Kidney (tissue), 14 donors: ENCODE measurements around the gene IPO11. TPM values are rescaled to one million over a fixed set of nuclear protein-coding genes. Genes with fewer than 3 reads are reported as not detected.
"Not testable (repeated sequence)": the region's sequence is repeated elsewhere in the genome, so short reads cannot be mapped to it uniquely, and the experiment has no call there.

Source experiments
- DNase-seq, 5 donors: peaks; one replicate each; pipeline ENCODE4 v3.0.0-alpha.2; 2013 to 2020
- FAIRE-seq: peaks from 2 replicates; lab custom pipeline; 2012; peaks lifted over from hg19 to GRCh38; lab: Jason Lieb, UNC
- H3K27ac ChIP-seq, 2 donors: one replicate each; pipeline ENCODE4 v1.7.0; 2013; ENCODE audit warnings: low read depth in 2 of 2, low read length in 2 of 2, inconsistent platforms in 1 of 2
- H3K27me3 ChIP-seq: one replicate; pipeline ENCODE4 v1.7.1; 2013; ENCODE audit warnings: low read length, inconsistent platforms; ENCODE audit not compliant: control insufficient read depth, insufficient read depth
- H3K36me3 ChIP-seq, 3 donors: one replicate each; pipeline versions ENCODE4 v1.7.0 to v1.7.1; 2013; ENCODE audit warnings: low read length in 3 of 3, control low read depth in 1 of 3, inconsistent platforms in 1 of 3; ENCODE audit not compliant: insufficient read depth in 3 of 3, control insufficient read depth in 2 of 3
- H3K4me1 ChIP-seq, 3 donors: one replicate each; pipeline versions ENCODE4 v1.7.0 to v1.7.1; 2013; ENCODE audit warnings: low read length in 3 of 3, inconsistent platforms in 1 of 3, low read depth in 1 of 3; ENCODE audit not compliant: control insufficient read depth in 2 of 3, insufficient read depth in 2 of 3
- H3K4me3 ChIP-seq, 3 donors: one replicate each; pipeline versions ENCODE4 v1.7.0 to v1.8.1; 2013; ENCODE audit warnings: low read length in 3 of 3, control low read depth in 1 of 3, inconsistent platforms in 1 of 3
- H3K9ac ChIP-seq, 3 donors: one replicate each; pipeline versions ENCODE4 v1.7.0 to v1.7.1; 2013; ENCODE audit warnings: low read length in 3 of 3, control low read depth in 1 of 3, inconsistent platforms in 1 of 3
- H3K9me3 ChIP-seq, 3 donors: one replicate each; pipeline versions ENCODE4 v1.7.0 to v1.7.1; 2013; ENCODE audit warnings: low read length in 3 of 3, control low read depth in 1 of 3, inconsistent platforms in 1 of 3; ENCODE audit not compliant: control insufficient read depth in 2 of 3, insufficient read depth in 1 of 3
- intact Hi-C: fragments of 100-400 bp; cut with DNase I; formaldehyde crosslinking; loops from one replicate; pipeline ENCODE4 v1.11.1; 2022
- polyA plus RNA-seq: library from polyadenylated mRNA; stranded (reverse); fragments of 350-450 nt; fragmentation: Illumina TruSeq; extraction: RNeasy Lipid Tissue Mini Kit (QIAGEN cat#74804); gene quantifications from one replicate; pipeline ENCODE4 v1.2.3, GENCODE V29; 2014; ENCODE audit warnings: low read depth, low replicate concordance; ENCODE audit not compliant: insufficient read depth
- total RNA-seq: library from RNA; stranded (reverse); fragmentation: NEBNext Ultra II Directional; extraction: Animal tissue kit (Norgen Biotek cat#: 25700); gene quantifications from one replicate; pipeline ENCODE4 v1.2.1, GENCODE V29; 2021
- TF ChIP-seq, protein P1 (sequence below): IDR thresholded peaks from 3 replicates; pipeline ENCODE4 v1.5.1; 2012; ENCODE audit warnings: mild to moderate bottlenecking, moderate library complexity, borderline replicate concordance; ENCODE audit not compliant: insufficient read depth; ENCODE audit errors: extremely low read depth
- donor health status: control.
- donor health status: control.
- donor health status: control.
- donor health status: control.
- donor health status: control.
- donor health status: DM: yes; HTN: yes; CAD: no.
- donor health status: Normal renal cell carcinoma (clear cell type).

The IPO11 gene
- total and polyA plus RNA-seq, 2 donors from 2014 or later = 18.5 to 36.1 TPM

- TF ChIP-seq, protein P1, sequence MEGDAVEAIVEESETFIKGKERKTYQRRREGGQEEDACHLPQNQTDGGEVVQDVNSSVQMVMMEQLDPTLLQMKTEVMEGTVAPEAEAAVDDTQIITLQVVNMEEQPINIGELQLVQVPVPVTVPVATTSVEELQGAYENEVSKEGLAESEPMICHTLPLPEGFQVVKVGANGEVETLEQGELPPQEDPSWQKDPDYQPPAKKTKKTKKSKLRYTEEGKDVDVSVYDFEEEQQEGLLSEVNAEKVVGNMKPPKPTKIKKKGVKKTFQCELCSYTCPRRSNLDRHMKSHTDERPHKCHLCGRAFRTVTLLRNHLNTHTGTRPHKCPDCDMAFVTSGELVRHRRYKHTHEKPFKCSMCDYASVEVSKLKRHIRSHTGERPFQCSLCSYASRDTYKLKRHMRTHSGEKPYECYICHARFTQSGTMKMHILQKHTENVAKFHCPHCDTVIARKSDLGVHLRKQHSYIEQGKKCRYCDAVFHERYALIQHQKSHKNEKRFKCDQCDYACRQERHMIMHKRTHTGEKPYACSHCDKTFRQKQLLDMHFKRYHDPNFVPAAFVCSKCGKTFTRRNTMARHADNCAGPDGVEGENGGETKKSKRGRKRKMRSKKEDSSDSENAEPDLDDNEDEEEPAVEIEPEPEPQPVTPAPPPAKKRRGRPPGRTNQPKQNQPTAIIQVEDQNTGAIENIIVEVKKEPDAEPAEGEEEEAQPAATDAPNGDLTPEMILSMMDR = no peak
- intact Hi-C loops = no loop called here
- DNase-seq = no peak
- H3K9ac ChIP-seq = no peak overlapping the region
- no peaks in the 10 kb centered on the region for H3K9me3 ChIP-seq
- no peaks in the 10 kb centered on the region for H3K4me1 ChIP-seq
- FAIRE-seq = no peak
- no peak overlapping the region for H3K27ac ChIP-seq
- no peaks in the 10 kb centered on the region for H3K36me3 ChIP-seq
- H3K4me3 ChIP-seq = no peak overlapping the region
- H3K27me3 ChIP-seq = no peaks in the 10 kb centered on the region
Observed at GRCh38 chr5:62653864-62654575, 241.5 kb downstream of the IPO11 start.

DNA sequence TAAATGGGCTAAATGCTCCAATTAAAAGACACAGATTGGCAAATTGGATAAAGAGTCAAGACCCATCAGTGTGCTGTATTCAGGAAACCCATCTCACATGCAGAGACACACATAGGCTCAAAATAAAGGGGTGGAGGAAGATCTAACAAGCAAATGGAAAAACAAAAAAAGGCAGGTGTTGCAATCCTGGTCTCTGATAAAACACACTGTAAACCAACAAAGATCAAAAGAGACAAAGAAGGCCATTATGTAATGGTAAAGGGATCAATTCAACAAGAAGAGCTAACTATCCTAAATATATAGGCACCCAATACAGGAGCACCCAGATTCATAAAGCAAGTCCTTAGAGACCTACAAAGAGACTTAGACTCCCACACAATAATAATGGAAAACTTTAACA lies 245.2 kb downstream of the IPO11 start:
- DNase-seq, H3K27ac ChIP-seq, H3K36me3 ChIP-seq, H3K9ac ChIP-seq, H3K9me3 ChIP-seq, H3K27me3 ChIP-seq, FAIRE-seq, H3K4me1 ChIP-seq, intact Hi-C loops, H3K4me3 ChIP-seq: not testable (repeated sequence)

- no peak overlapping the region for H3K27ac ChIP-seq
- FAIRE-seq (no peak), DNase-seq (no peak)
- no peaks in the 10 kb centered on the region for H3K4me1 ChIP-seq
- no peaks in the 10 kb centered on the region for H3K27me3 ChIP-seq
- H3K36me3 ChIP-seq = no peaks in the 10 kb centered on the region
- no peak overlapping the region for H3K9ac ChIP-seq
- TF ChIP-seq, protein P1 = no peak
- H3K9me3 ChIP-seq = no peaks in the 10 kb centered on the region
- intact Hi-C loops = no loop called here
- H3K4me3 ChIP-seq = no peak overlapping the region
Observed at GRCh38 chr5:62661126-62661525, 248.6 kb downstream of the IPO11 start.

- TF ChIP-seq, protein P1 = no peak
- Histone ChIP-seq H3K4me1 (no peaks in the 10 kb centered on the region), H3K36me3 (no peaks in the 10 kb centered on the region), H3K27me3 (no peaks in the 10 kb centered on the region), H3K27ac (no peak overlapping the region), H3K9ac (no peak overlapping the region), H3K9me3 (no peaks in the 10 kb centered on the region), H3K4me3 (no peak overlapping the region)
- intact Hi-C loops = no loop called here
- DNase-seq (no peak), FAIRE-seq (no peak)
Observed at GRCh38 chr5:62662521-62662920, 250.0 kb downstream of the IPO11 start.
